ENCODE measurements around the gene CHCT1.
"Not testable (repeated sequence)": the region's sequence is repeated elsewhere in the genome, so short reads cannot be mapped to it uniquely, and the experiment has no call there.

CHCT1 gene

GRCh38 chr17:60398227-60398959 lies 23.9 kb upstream of the CHCT1 start:
- no peak for DNase-seq (ENCODE audit: low read depth, low spot score)

GRCh38 chr17:60401819-60402218 lies 20.5 kb upstream of the CHCT1 start:
- no peak for DNase-seq (ENCODE audit: low read depth, low spot score)

DNA sequence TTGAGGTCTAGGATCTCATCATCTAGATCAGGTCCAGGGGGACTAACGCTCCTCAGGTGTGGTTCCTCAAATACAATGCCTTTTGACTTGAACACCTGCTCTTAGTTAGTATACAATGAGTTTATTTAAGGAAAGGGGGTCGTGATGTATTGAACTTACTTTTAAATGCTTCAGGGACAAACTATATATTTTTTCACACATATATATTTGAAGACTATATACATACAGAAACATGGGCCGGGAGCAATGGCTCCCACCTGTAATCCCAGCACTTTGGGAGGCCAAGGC lies 18.8 kb upstream of the CHCT1 start:
- no peak for DNase-seq (ENCODE audit: low read depth, low spot score)

GRCh38 chr17:60403962-60404361 lies 18.3 kb upstream of the CHCT1 start:
- DNase-seq (ENCODE audit: low read depth, low spot score): no peak

GRCh38 chr17:60406887-60407286 lies 15.4 kb upstream of the CHCT1 start:
- no peak for DNase-seq (ENCODE audit: low read depth, low spot score)

DNA sequence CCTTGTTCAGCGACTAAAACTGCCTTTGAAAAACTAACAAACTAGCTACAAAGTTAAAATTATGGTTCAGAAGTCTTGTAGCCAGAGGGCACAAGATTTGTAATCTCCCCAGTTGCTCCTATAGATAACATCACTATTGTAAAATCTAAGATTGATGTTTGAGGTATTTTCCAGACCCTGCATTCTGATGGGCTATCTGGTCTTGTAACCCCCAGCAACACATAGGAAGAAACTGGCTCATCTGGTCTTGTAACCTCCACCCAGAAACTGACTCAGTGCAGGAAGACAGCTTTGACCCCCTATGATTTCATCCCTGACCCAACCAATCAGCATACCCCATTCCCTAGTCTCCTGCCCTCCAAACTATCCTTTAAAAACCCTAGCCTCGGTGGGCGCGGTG lies 12.3 kb upstream of the CHCT1 start:
- peak; percentile 11 for DNase-seq (ENCODE audit: low read depth, low spot score)

GRCh38 chr17:60412701-60413100 lies 9.6 kb upstream of the CHCT1 start:
- no peak for DNase-seq (ENCODE audit: low read depth, low spot score)

DNA sequence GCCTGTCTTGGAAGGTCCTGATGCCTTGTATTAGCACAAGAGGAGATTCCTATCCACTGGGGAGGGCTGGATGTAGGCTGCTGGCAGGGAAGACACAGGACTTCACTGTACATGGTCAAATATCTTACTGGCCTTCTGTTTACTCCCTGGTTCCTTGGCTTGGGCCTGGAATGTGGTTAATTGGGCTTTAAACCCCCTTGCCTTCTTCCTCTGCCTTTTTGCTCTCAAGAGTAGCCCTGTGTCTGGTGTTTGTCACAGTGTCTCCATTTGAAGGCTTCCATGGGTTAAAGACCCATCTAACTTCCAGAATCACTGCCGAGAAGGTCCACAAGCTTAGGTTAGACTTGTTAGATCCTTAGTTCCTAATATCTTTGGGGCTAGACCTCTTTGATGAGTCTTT lies 7.1 kb upstream of the CHCT1 start:
- DNase-seq (ENCODE audit: low read depth, low spot score): peak; percentile 66

DNA sequence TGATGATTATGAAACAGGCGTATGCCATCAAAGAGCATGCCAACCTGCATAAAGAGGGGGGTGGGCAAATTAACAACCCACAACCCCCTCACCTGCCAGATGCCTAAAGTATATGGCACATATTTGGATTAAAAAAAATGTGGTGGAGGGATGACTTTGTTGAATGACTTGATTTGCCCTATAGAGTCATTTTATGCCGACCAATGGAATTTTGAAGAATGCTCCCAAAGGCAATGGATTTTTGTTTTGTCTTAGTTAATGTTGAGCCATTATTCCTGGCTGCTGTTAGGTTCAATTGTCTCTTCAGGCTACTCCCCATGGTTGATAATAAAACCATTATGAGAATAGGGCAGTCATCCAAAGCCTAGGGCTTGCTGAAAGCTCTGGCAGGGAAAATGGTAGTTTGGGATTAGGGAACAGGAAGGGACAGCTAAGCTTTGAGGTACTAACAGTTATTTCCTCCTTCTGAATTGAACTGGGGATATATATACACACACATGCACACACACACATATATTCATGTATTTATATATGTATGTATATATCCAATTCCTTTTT lies 5.8 kb upstream of the CHCT1 start:
- no peak for DNase-seq (ENCODE audit: low read depth, low spot score)

- not testable (repeated sequence) for DNase-seq (ENCODE audit: low read depth, low spot score)
Measured at GRCh38 chr17:60419003-60419402, 3.3 kb upstream of the CHCT1 start.

DNA sequence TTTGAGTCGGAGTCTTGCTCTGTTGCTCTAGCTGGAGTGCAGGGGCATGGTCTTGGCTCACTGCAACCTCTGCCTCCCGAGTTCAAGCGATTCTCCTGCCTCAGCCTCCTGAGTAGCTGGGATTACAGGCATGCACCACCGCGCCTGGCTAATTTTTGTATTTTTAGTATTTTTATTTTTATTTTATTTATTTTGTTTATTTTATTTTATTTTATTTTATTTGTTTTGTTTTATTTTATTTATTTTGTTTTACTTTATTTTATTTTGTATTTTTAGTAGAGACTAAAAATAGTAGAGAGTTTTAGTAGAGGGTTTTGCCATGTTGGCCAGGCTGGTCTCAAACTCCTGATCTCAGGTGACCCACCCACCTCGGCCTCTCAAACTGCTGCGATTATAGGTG lies 2.4 kb upstream of the CHCT1 start:
- DNase-seq (ENCODE audit: low read depth, low spot score): not testable (repeated sequence)

- DNase-seq (ENCODE audit: low read depth, low spot score): peak; percentile 86
Measured at GRCh38 chr17:60421273-60422161, 772 bp upstream of the CHCT1 start.

DNA sequence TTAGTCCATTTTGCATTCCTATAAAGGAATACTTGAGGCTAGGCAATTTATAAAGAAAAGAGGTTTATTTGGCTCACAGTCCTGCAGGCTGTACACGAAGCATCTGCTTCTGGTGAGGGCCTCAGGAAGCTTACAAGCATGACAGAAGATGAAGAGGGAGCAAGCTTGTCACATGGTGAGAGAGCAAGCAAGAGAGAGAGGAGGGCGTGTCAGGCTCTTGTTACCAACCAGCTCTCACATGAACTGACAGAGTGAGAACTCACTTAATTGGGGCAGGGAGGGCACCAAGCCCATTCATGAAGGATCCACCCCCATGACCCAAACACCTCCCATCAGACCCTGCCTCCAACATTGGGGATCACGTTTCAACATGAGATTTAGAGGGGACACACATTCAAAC lies 1.6 kb downstream of the CHCT1 start:
- no peak for DNase-seq (ENCODE audit: low read depth, low spot score)

- no peak for DNase-seq (ENCODE audit: low read depth, low spot score)
Measured at GRCh38 chr17:60425626-60426025, 3.3 kb downstream of the CHCT1 start.

DNA sequence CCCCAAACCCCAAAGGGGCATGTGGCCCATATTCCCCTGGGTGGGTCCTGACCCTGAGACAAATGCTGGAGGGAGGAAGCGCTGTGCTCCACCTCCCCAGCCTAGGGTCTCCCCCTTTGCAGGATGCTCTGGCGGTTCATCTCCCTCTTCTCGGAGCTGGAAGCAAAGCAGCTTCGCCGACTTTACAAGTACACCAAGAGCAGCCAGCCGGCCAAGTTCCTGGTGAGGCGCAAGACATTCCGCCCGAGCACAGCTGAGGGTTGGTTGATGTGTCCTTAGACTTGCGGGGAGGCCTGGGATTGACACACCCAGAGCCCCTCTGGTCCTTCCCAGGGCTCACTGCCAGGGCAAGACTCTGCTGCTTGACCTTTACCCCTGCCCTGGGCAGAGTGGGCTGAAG lies 4.3 kb downstream of the CHCT1 start:
- DNase-seq (ENCODE audit: low read depth, low spot score): no peak

DNA sequence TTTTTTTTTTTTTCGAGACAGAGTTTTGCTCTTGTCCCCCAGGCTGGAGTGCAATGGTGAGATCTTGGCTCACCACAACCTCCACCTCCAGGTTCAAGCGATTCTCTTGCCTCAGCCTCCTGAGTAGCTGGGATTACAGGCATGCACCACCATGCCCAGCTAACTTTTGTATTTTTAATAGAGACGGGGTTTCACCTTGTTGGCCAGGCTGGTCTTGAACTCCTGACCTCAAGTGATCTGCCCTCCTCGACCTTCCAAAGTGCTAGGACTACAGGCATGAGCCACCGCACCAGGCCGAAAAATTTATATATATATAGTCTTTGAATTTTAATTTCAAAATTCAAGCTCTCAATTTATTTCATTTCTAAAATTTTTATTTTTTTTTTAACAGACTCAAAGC lies 6.2 kb downstream of the CHCT1 start:
- DNase-seq (ENCODE audit: low read depth, low spot score): not testable (repeated sequence)

DNA sequence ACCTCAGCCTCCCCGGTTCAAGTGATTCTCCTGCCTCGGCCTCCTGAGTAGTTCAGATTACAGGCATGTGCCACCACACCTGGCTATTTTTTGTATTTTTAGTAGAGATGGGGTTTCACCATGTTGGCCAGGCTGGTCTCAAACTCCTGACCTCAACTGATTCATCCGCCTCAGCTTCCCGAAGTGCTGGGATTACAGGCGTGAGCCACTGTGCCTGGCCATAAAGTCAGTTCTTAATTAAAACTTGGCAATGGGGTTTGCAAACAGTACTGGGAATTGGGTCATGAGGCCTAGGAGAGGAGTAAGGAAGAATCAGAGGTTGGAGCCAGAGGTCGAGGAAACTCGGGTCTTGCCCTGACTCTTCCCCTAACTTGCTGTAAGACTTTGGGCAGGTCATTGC lies 8.3 kb downstream of the CHCT1 start:
- DNase-seq (ENCODE audit: low read depth, low spot score): not testable (repeated sequence)

DNA sequence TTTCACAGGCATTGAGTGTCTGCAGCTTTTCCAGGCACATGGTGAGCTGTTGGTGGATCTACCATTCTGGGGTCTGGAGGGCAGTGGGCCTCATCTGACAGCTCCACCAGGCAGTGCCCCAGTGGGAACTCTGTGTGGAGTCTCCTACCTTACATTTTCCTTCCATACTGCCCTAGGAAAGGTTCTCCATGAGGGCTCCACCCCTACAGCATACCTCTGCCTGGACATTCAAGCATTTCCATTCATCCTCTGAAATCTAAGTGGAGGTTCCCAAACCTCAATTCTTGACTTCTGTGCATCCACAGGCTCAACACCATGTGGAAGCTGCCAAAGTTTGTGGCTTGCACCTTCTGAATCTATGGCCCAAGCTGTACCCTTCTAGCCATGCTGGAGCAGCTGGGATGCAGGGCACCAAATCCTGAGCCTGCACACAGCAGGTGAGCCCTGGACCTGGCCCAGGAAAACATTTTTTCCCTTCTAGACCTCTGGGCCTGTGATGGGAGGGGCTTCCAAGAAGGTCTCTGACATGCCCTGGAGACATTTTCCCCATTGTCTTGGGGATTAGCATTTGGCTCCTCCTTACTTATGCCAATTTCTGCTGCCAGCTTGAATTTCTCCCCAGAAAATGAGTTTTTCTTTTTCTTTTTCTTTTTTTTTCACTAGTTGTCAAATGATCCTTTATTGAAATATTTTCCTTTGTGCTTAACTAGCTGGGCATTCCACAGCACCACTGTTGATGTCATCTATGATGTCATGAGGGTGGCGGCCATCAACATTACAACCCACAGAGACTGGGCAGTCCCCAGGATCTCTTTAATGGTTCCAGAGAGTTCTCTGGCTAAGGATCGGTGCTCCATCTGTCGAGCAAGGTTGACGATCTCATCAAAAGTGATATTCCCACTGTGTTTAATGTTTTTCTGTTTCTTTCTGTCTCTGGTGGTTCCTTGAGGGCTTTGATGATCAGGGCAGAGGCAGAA lies 11.0 kb downstream of the CHCT1 start:
- not testable (repeated sequence) for DNase-seq (ENCODE audit: low read depth, low spot score)

GRCh38 chr17:60435244-60436167 lies 13.2 kb downstream of the CHCT1 start:
- peak; percentile 75 for DNase-seq (ENCODE audit: low read depth, low spot score)

DNA sequence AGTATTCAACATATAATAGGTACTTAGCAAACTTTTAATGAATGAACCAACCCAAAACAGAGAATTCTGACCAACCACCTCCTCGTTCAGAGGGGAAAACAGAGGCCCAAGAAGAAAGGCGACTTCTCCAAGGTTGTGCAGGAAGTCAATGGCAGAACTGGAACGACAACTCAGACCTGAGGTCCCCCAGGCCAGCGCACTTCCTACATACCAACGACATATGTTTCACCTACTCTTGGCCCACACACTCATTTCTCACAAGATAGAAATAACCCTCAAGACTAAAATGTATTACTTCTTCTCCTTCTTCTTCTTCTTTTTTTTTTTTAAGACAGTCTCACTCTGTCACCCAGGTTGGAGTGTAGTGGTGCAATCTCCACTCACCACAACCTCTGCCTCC lies 14.4 kb downstream of the CHCT1 start:
- no peak for DNase-seq (ENCODE audit: low read depth, low spot score)

- no peak for DNase-seq (ENCODE audit: low read depth, low spot score)
Measured at GRCh38 chr17:60439501-60439900, 17.2 kb downstream of the CHCT1 start.

All from ELF-1 (cell line).